ENCODE measurements around the gene C1orf35. TPM values are rescaled to one million over a fixed set of nuclear protein-coding genes. Genes with fewer than 3 reads are reported as not detected.
A peak's percentile ranks its signal among the peaks of the same experiment; 100 is the strongest.

C1orf35 gene
- total and polyA plus RNA-seq, 4 experiments from 2014 or later, result 16.4 to 30.7 (median 24.2) TPM

DNA sequence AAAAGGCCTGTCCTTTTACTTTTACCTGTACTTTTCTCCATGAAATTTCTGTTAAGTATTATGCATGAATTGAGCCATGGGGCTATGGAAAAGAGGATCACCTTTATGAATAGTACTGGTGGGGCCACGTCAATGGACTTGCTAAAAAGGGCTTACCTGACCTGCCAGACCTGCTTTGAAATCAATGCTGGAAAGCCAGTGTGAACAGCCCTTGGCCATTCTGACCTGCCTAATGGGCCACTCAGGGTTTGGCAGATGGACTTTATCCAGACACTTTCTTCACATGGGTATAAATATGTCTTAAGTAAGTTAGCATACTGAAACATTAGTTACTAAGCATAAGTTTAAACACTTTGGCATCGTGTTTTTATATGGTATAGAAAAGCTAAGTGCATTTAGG is 28.6 kb upstream of the C1orf35 start:
- no peak overlapping the region for H3K4me3 Mint-ChIP-seq
- H3K9me3 Mint-ChIP-seq, result no peaks in the 10 kb centered on the region
- intact Hi-C loops (cut with micrococcal nuclease), result loop anchor here (1.0 kb wide), 3 partner anchors 35 to 132 kb away; no protein-coding TSS in a partner anchor
- no peak overlapping the region for H3K27ac ChIP-seq (ENCODE audit: low read depth, low read length)
- no peaks in the 10 kb centered on the region for H3K9me3 ChIP-seq (ENCODE audit: control insufficient read depth in 1 of 2, low read length in 2 of 2)
- DNase-seq, result no peak
- no peaks in the 10 kb centered on the region for H3K36me3 Mint-ChIP-seq
- H3K4me1 Mint-ChIP-seq, result peaks cover 2 to 5% (median 4%) of the 10 kb centered on the region in 4 donors
- CTCF ChIA-PET (ENCODE audit: partially characterized antibody), result interaction anchor here (1.1 to 4.7 kb wide), 8 partner anchors 8 to 383 kb away, joined by 3 to 66 read pairs (median 10); partner anchors contain the start of genes GUK1 and IBA57
- H3K4me1 ChIP-seq (ENCODE audit: insufficient read depth, low read length), result peaks cover 5% of the 10 kb centered on the region
- H3K4me3 ChIP-seq (ENCODE audit: low read length in 2 of 2), result no peak overlapping the region
- POLR2A ChIA-PET (ENCODE audit: partially characterized antibody), result interaction anchor here (2.3 to 2.9 kb wide), 2 partner anchors 8 to 34 kb away, joined by 11 to 18 read pairs; partner anchors contain the start of genes GUK1 and IBA57
- peaks cover 8 to 14% of the 10 kb centered on the region in 2 donors for H3K27me3 Mint-ChIP-seq
- H3K27ac Mint-ChIP-seq, result no peak overlapping the region
- no peaks in the 10 kb centered on the region for H3K36me3 ChIP-seq (ENCODE audit: insufficient read depth, low read length)
- no peaks in the 10 kb centered on the region for H3K27me3 ChIP-seq (ENCODE audit: insufficient read depth, low read length)

DNA sequence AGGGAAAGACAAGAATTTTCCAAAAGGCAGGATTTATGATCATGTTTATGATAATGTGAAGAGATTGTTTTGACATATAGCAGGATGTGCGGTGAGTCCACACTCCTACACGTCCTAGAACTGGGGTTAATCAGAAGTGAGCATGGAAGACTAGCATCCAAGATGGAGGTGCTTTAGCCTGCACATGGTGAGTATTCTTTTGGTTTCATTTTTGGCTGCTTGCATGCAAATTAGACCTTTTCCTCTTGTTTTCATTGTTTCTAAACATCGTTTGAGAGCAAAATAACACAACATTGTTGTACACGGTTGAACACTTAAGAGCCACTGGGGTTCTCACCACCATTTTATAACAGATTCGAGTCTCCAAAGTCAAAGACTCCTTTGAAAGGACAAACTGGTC is 22.1 kb upstream of the C1orf35 start:
- DNase-seq, result no peak
- ChIA-PET POLR2A (ENCODE audit: partially characterized antibody) (no interaction called here), CTCF (ENCODE audit: partially characterized antibody) (interaction anchor here (1.6 kb wide), 1 partner anchor 40 kb away, joined by 6 read pairs; the partner anchor contains the start of gene IBA57)
- no peaks in the 10 kb centered on the region for H3K4me1 ChIP-seq (ENCODE audit: insufficient read depth, low read length)
- no peaks in the 10 kb centered on the region for H3K36me3 Mint-ChIP-seq
- H3K4me3 ChIP-seq (ENCODE audit: low read length in 2 of 2), result no peak overlapping the region
- H3K27me3 Mint-ChIP-seq, result peaks cover 8 to 17% of the 10 kb centered on the region in 2 donors
- no peaks in the 10 kb centered on the region for H3K36me3 ChIP-seq (ENCODE audit: insufficient read depth, low read length)
- H3K27ac Mint-ChIP-seq, result no peak overlapping the region
- H3K27me3 ChIP-seq (ENCODE audit: insufficient read depth, low read length), result no peaks in the 10 kb centered on the region
- H3K4me1 Mint-ChIP-seq, result peaks cover 0 to 4% (median 2%) of the 10 kb centered on the region in 4 donors
- H3K9me3 Mint-ChIP-seq, result no peaks in the 10 kb centered on the region
- H3K4me3 Mint-ChIP-seq, result no peak overlapping the region
- intact Hi-C loops (cut with micrococcal nuclease), result no loop called here
- H3K27ac ChIP-seq (ENCODE audit: low read depth, low read length), result no peak overlapping the region
- no peaks in the 10 kb centered on the region for H3K9me3 ChIP-seq (ENCODE audit: control insufficient read depth in 1 of 2, low read length in 2 of 2)

DNA sequence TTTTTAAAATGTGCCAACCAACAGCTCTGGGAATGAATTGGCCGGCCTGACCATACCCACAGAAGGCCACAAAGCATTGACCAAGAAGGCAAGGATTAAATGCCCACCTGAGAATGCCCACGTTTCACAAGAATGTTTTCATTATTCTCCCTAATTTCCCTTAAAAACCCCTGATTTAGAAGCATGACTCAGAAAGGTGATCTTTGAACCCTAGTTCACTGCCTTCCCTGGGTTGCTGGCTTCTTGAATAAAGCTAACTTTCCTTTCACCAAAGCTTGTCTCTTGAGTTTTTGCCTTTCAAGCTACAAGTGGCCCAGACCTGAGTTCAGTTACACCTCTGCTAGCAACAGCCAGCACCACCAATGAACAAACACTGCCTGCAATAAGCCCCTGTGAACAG is 20.4 kb upstream of the C1orf35 start:
- Histone ChIP-seq H3K9me3 (ENCODE audit: control insufficient read depth in 1 of 2, low read length in 2 of 2) (no peaks in the 10 kb centered on the region), H3K4me3 (ENCODE audit: low read length in 2 of 2) (no peak overlapping the region), H3K36me3 (ENCODE audit: insufficient read depth, low read length) (no peaks in the 10 kb centered on the region), H3K4me1 (ENCODE audit: insufficient read depth, low read length) (no peaks in the 10 kb centered on the region), H3K27ac (ENCODE audit: low read depth, low read length) (no peak overlapping the region), H3K27me3 (ENCODE audit: insufficient read depth, low read length) (no peaks in the 10 kb centered on the region)
- no peaks in the 10 kb centered on the region for H3K36me3 Mint-ChIP-seq
- H3K27me3 Mint-ChIP-seq, result peaks cover 8 to 17% of the 10 kb centered on the region in 2 donors
- H3K27ac Mint-ChIP-seq, result no peak overlapping the region
- H3K9me3 Mint-ChIP-seq, result no peaks in the 10 kb centered on the region
- DNase-seq, result no peak
- intact Hi-C loops (cut with micrococcal nuclease), result no loop called here
- peaks cover 0 to 4% (median 2%) of the 10 kb centered on the region in 4 donors for H3K4me1 Mint-ChIP-seq
- no peak overlapping the region for H3K4me3 Mint-ChIP-seq
- CTCF ChIA-PET (ENCODE audit: partially characterized antibody), result interaction anchor here (0.6 to 2.9 kb wide), 2 partner anchors 8 to 335 kb away, joined by 3 to 14 read pairs; no protein-coding TSS in a partner anchor
- POLR2A ChIA-PET (ENCODE audit: partially characterized antibody), result no interaction called here

DNA sequence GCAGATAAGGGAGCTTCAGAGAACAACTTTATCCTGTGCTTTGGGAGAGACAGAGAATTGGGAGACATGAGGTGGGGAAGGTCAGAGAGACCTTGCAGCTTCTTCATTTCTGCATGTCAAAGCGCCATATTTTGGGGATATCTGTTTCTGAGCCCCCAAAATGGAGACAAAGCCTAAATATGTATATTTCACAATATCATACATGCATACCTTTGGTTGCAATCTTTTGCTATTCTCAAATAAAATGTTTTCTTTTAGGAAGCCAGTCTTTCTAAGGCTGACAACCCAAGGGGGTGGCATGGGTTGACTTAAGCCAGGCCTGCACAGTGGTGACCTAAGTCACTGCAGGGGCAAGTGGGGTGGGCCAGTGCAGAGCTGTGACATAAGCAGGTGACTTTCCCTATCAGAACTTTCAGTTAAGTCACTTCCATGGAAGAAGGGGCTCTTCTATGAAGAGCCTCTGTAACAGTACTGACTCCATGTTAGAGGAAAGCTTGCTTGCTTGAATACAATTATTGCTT is 19.9 kb upstream of the C1orf35 start:
- no peak for DNase-seq
- Histone ChIP-seq H3K27ac (ENCODE audit: low read depth, low read length) (no peak overlapping the region), H3K4me1 (ENCODE audit: insufficient read depth, low read length) (no peaks in the 10 kb centered on the region), H3K36me3 (ENCODE audit: insufficient read depth, low read length) (no peaks in the 10 kb centered on the region), H3K9me3 (ENCODE audit: control insufficient read depth in 1 of 2, low read length in 2 of 2) (no peaks in the 10 kb centered on the region), H3K4me3 (ENCODE audit: low read length in 2 of 2) (no peak overlapping the region), H3K27me3 (ENCODE audit: insufficient read depth, low read length) (no peaks in the 10 kb centered on the region)
- intact Hi-C loops (cut with micrococcal nuclease), result no loop called here
- peak overlapping the region in 1 of 7 donors; percentile 22 for H3K27ac Mint-ChIP-seq
- H3K27me3 Mint-ChIP-seq, result peaks cover 4 to 17% of the 10 kb centered on the region in 2 donors
- H3K4me1 Mint-ChIP-seq, result peaks cover 0 to 4% (median 2%) of the 10 kb centered on the region in 4 donors
- no peaks in the 10 kb centered on the region for H3K36me3 Mint-ChIP-seq
- peaks cover 0 to under 1% (median 0%) of the 10 kb centered on the region in 8 donors for H3K9me3 Mint-ChIP-seq
- CTCF ChIA-PET (ENCODE audit: partially characterized antibody), result interaction anchor here (2.9 kb wide), 1 partner anchor 9 kb away, joined by 14 read pairs; no protein-coding TSS in a partner anchor
- POLR2A ChIA-PET (ENCODE audit: partially characterized antibody), result no interaction called here
- no peak overlapping the region for H3K4me3 Mint-ChIP-seq

DNA sequence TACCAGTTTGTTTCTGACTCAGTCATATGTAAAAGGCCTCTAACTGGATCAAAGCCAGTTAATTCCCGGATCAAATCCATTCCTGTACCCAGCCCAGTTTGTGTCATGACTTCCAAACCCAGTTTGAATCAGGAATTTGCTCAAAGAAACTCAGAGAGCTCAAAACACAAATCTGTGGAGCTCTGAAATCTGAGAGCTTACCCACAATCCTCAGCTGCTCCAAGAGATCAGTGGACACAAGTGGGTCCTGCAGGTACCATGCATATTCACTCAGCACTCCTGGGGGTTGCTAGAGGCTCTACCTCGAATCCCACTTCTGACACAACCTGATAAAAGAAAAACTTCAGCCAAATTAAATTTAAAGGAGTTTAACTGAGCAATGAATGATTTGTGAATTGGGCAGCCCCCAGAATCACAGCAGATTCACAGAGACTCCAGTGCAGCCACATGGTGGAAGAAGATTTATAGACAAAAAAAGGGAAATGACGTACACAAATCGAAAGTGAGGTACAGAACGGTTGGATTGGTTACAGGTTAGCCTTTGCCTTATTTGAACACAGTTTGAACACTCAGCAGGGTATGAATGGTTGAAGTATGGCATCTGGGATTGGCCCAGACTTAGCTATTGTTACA is 17.8 kb upstream of the C1orf35 start:
- no peak overlapping the region for H3K27ac ChIP-seq (ENCODE audit: low read depth, low read length)
- peak overlapping the region in 3 of 7 donors; percentile 10 to 85 (median 37) for H3K27ac Mint-ChIP-seq
- POLR2A ChIA-PET (ENCODE audit: partially characterized antibody), result interaction anchor here (0.9 kb wide), 1 partner anchor 11 kb away, joined by 3 read pairs; no protein-coding TSS in a partner anchor
- no peaks in the 10 kb centered on the region for H3K36me3 Mint-ChIP-seq
- H3K27me3 Mint-ChIP-seq, result peaks cover 3 to 13% of the 10 kb centered on the region in 2 donors
- intact Hi-C loops (cut with micrococcal nuclease), result no loop called here
- H3K4me1 Mint-ChIP-seq, result peaks cover 0 to 4% (median 2%) of the 10 kb centered on the region in 4 donors
- H3K36me3 ChIP-seq (ENCODE audit: insufficient read depth, low read length), result no peaks in the 10 kb centered on the region
- DNase-seq, result no peak
- H3K27me3 ChIP-seq (ENCODE audit: insufficient read depth, low read length), result no peaks in the 10 kb centered on the region
- no peaks in the 10 kb centered on the region for H3K4me1 ChIP-seq (ENCODE audit: insufficient read depth, low read length)
- H3K4me3 ChIP-seq (ENCODE audit: low read length in 2 of 2), result no peak overlapping the region
- H3K4me3 Mint-ChIP-seq, result no peak overlapping the region
- no peaks in the 10 kb centered on the region for H3K9me3 ChIP-seq (ENCODE audit: control insufficient read depth in 1 of 2, low read length in 2 of 2)
- CTCF ChIA-PET (ENCODE audit: partially characterized antibody), result interaction anchor here (2.9 kb wide), 1 partner anchor 11 kb away, joined by 14 read pairs; no protein-coding TSS in a partner anchor
- H3K9me3 Mint-ChIP-seq, result peaks cover 0 to 2% (median 0%) of the 10 kb centered on the region in 8 donors

DNA sequence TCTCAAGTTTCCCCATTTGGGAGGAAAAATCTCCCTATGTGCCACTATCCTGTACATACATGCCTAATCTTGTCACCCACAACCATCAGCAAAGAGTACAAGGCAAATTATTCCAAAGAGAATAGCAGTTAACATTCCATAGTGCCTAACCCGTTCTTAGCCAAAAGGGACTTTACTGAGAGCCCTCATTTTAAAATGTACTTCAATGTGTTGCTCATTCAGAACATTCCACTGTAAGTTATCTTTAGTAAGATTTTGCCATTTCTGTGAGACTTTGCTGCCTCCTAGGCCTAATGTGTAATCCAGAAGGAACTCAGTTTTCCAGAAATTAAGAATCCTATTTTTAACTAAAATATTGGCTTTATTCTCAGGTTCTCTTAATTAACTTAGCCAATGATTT is 17.2 kb upstream of the C1orf35 start:
- Mint-ChIP-seq H3K4me3 (no peak overlapping the region), H3K4me1 (peaks cover 0 to 4% (median 1%) of the 10 kb centered on the region in 4 donors), H3K36me3 (no peaks in the 10 kb centered on the region), H3K9me3 (peaks cover 0 to 2% (median 0%) of the 10 kb centered on the region in 8 donors), H3K27me3 (peaks cover 3 to 13% of the 10 kb centered on the region in 2 donors), H3K27ac (peak overlapping the region in 1 of 7 donors; percentile 37)
- no peaks in the 10 kb centered on the region for H3K27me3 ChIP-seq (ENCODE audit: insufficient read depth, low read length)
- no peak overlapping the region for H3K4me3 ChIP-seq (ENCODE audit: low read length in 2 of 2)
- POLR2A ChIA-PET (ENCODE audit: partially characterized antibody), result interaction anchor here (0.9 kb wide), 1 partner anchor 11 kb away, joined by 3 read pairs; no protein-coding TSS in a partner anchor
- CTCF ChIA-PET (ENCODE audit: partially characterized antibody), result no interaction called here
- H3K27ac ChIP-seq (ENCODE audit: low read depth, low read length), result no peak overlapping the region
- H3K36me3 ChIP-seq (ENCODE audit: insufficient read depth, low read length), result no peaks in the 10 kb centered on the region
- no peak for DNase-seq
- no peaks in the 10 kb centered on the region for H3K9me3 ChIP-seq (ENCODE audit: control insufficient read depth in 1 of 2, low read length in 2 of 2)
- no peaks in the 10 kb centered on the region for H3K4me1 ChIP-seq (ENCODE audit: insufficient read depth, low read length)
- intact Hi-C loops (cut with micrococcal nuclease), result no loop called here

DNA sequence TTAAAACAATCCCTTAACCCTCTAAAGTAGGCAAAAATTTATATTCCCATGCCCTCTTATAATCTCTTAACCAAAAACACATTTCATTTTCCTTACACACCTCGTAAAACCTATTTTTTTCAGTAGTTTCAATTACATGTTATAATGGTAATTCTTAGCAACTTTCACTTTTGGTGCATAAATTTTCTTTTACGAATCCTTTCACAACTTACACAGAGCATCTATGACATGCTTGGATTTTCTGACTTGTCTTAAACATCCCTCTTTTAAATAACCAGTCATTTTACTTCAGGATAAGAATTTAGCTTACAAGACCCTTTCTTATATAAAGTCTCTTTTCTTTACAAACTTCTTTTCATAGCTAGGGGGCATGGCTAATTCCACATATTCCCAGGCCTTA is 14.9 kb upstream of the C1orf35 start:
- Histone ChIP-seq H3K27me3 (ENCODE audit: insufficient read depth, low read length) (no peaks in the 10 kb centered on the region), H3K4me1 (ENCODE audit: insufficient read depth, low read length) (no peaks in the 10 kb centered on the region), H3K4me3 (ENCODE audit: low read length in 2 of 2) (no peak overlapping the region), H3K27ac (ENCODE audit: low read depth, low read length) (no peak overlapping the region), H3K9me3 (ENCODE audit: control insufficient read depth in 1 of 2, low read length in 2 of 2) (no peaks in the 10 kb centered on the region), H3K36me3 (ENCODE audit: insufficient read depth, low read length) (no peaks in the 10 kb centered on the region)
- Mint-ChIP-seq H3K4me3 (no peak overlapping the region), H3K36me3 (no peaks in the 10 kb centered on the region), H3K27me3 (peaks cover 3 to 5% of the 10 kb centered on the region in 2 donors), H3K9me3 (peaks cover 0 to 2% (median 0%) of the 10 kb centered on the region in 8 donors), H3K27ac (no peak overlapping the region), H3K4me1 (peaks cover 0 to 4% (median under 1%) of the 10 kb centered on the region in 4 donors)
- intact Hi-C loops (cut with micrococcal nuclease), result no loop called here
- CTCF ChIA-PET (ENCODE audit: partially characterized antibody), result interaction anchor here (1.8 kb wide), 1 partner anchor 13 kb away, joined by 7 read pairs; no protein-coding TSS in a partner anchor
- no peak for DNase-seq
- POLR2A ChIA-PET (ENCODE audit: partially characterized antibody), result no interaction called here
